IMR-90 (cell line): ENCODE measurements around the gene TBC1D22A.

Source experiments
- CHD1 ChIP-seq: IDR thresholded peaks from 2 replicates; pipeline ENCODE4 v1.6.1; 2012; ENCODE audit warnings: low read depth, low read length, improper control_type of control experiment
- MXI1 ChIP-seq: IDR thresholded peaks from 2 replicates; pipeline ENCODE4 v1.6.1; 2012; ENCODE audit warnings: low read depth, mild to moderate bottlenecking, low read length, moderate library complexity, borderline replicate concordance
- NFE2L2 ChIP-seq: fragments of 150-350 bp; IDR thresholded peaks from 2 replicates; pipeline ENCODE4 v1.6.1; 2016; ENCODE audit warnings: low read depth, mild to moderate bottlenecking, low read length
- POLR2A ChIP-seq: IDR thresholded peaks from 2 replicates; pipeline ENCODE4 v1.6.1; 2012; ENCODE audit warnings: mild to moderate bottlenecking, low read depth, low read length
- RAD21 ChIP-seq: IDR thresholded peaks from 2 replicates; pipeline ENCODE4 v1.6.1; 2012; ENCODE audit warnings: low read length, improper control_type of control experiment
- RCOR1 ChIP-seq: IDR thresholded peaks from 2 replicates; pipeline ENCODE4 v1.6.1; 2012; ENCODE audit warnings: mild to moderate bottlenecking, low read length, improper control_type of control experiment; ENCODE audit not compliant: insufficient replicate concordance
- TF ChIP-seq, protein P1 (sequence below): conservative IDR thresholded peaks from 2 replicates; pipeline ENCODE4 v1.5.1; 2012; ENCODE audit warnings: mild to moderate bottlenecking, low read depth, low read length, improper control_type of control experiment

DNA sequence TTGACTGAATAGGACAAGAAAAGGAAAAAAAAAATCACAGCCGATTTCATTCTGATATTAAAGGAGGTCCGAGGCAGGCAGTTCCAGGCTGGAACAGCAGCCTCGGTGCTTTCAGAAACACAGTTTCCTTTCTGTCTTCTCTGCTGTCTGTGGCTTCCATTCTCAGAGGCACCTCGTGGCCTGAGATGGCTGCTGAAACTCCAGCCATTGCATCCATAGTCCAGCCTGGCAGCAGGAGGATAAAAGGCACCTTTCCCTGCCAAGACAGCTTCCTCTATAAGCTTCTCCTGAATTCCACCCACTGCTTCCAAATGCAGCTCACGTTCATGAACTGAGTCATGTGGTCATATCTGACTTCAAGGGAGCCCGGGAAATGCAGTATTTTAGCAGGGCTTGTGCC, 390.5 kb downstream of the TBC1D22A start:
- TF ChIP-seq RCOR1: no peak
- TF ChIP-seq, protein P1, sequence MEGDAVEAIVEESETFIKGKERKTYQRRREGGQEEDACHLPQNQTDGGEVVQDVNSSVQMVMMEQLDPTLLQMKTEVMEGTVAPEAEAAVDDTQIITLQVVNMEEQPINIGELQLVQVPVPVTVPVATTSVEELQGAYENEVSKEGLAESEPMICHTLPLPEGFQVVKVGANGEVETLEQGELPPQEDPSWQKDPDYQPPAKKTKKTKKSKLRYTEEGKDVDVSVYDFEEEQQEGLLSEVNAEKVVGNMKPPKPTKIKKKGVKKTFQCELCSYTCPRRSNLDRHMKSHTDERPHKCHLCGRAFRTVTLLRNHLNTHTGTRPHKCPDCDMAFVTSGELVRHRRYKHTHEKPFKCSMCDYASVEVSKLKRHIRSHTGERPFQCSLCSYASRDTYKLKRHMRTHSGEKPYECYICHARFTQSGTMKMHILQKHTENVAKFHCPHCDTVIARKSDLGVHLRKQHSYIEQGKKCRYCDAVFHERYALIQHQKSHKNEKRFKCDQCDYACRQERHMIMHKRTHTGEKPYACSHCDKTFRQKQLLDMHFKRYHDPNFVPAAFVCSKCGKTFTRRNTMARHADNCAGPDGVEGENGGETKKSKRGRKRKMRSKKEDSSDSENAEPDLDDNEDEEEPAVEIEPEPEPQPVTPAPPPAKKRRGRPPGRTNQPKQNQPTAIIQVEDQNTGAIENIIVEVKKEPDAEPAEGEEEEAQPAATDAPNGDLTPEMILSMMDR: no peak
- TF ChIP-seq MXI1: no peak
- no peak for TF ChIP-seq POLR2A
- TF ChIP-seq CHD1: no peak
- no peak for TF ChIP-seq RAD21
- no peak for TF ChIP-seq NFE2L2
